H9 (cell line): ENCODE results near the gene ACTL8. TPM values are rescaled to one million over a fixed set of nuclear protein-coding genes. Genes with fewer than 3 reads are reported as not detected.

Source experiments
- DNase-seq: peaks from one replicate; pipeline ENCODE4 v3.0.0-alpha.2; 2017
- H2AFZ ChIP-seq: one replicate; pipeline ENCODE4 v1.6.1; 2013; ENCODE audit warnings: mild to moderate bottlenecking, low read length, control low read depth, moderate library complexity
- H2AK5ac ChIP-seq: 2 replicates; pipeline ENCODE4 v1.6.1; 2013; ENCODE audit warnings: low read length, control low read depth, mixed read lengths; ENCODE audit not compliant: insufficient read length
- H2BK120ac ChIP-seq: one replicate; pipeline ENCODE4 v1.6.1; 2013; ENCODE audit warnings: low read depth, mild to moderate bottlenecking, low read length, control low read depth, inconsistent platforms; ENCODE audit not compliant: poor library complexity, severe bottlenecking
- H2BK12ac ChIP-seq: 2 replicates; pipeline ENCODE4 v1.6.1; 2013; ENCODE audit warnings: low read length, control low read depth, mixed read lengths, low read depth; ENCODE audit not compliant: insufficient read length
- H2BK15ac ChIP-seq: 2 replicates; pipeline ENCODE4 v1.6.1; 2013; ENCODE audit warnings: low read depth, low read length, control low read depth
- H2BK20ac ChIP-seq: one replicate; pipeline ENCODE4 v1.6.1; 2013; ENCODE audit warnings: low read depth, mild to moderate bottlenecking, low read length, control low read depth, inconsistent platforms; ENCODE audit not compliant: poor library complexity, severe bottlenecking
- H2BK5ac ChIP-seq: 2 replicates; pipeline ENCODE4 v1.6.1; 2013; ENCODE audit warnings: low read length, control low read depth, mixed read lengths; ENCODE audit not compliant: insufficient read length
- H3K14ac ChIP-seq: 2 replicates; pipeline ENCODE4 v1.6.1; 2013; ENCODE audit warnings: low read length, control low read depth; ENCODE audit not compliant: insufficient read depth
- H3K18ac ChIP-seq: 2 replicates; pipeline ENCODE4 v1.6.1; 2013; ENCODE audit warnings: low read depth, mild to moderate bottlenecking, mixed read lengths, low read length, control low read depth; ENCODE audit not compliant: insufficient read length
- H3K23ac ChIP-seq: 2 replicates; pipeline ENCODE4 v1.6.1; 2013; ENCODE audit warnings: low read length, control low read depth, mixed read lengths, low read depth; ENCODE audit not compliant: insufficient read length
- H3K23me2 ChIP-seq: 2 replicates; pipeline ENCODE4 v1.6.1; 2013; ENCODE audit warnings: low read depth, mild to moderate bottlenecking, mixed read lengths, low read length, control low read depth; ENCODE audit not compliant: insufficient read length, poor library complexity, severe bottlenecking
- H3K27ac ChIP-seq: 2 replicates; pipeline ENCODE4 v1.5.1; 2013; ENCODE audit warnings: low read length, control low read depth, mixed read lengths, low read depth; ENCODE audit not compliant: insufficient read length
- H3K27me3 ChIP-seq: 2 replicates; pipeline ENCODE4 v1.6.1; 2013; ENCODE audit warnings: low read length, control low read depth, inconsistent platforms; ENCODE audit not compliant: insufficient read depth
- H3K4ac ChIP-seq: 2 replicates; pipeline ENCODE4 v1.6.1; 2013; ENCODE audit warnings: low read depth, mild to moderate bottlenecking, control low read depth, inconsistent platforms, low read length, moderate library complexity
- H3K4me1 ChIP-seq: 2 replicates; pipeline ENCODE4 v1.6.1; 2013; ENCODE audit warnings: low read length, control low read depth, inconsistent platforms; ENCODE audit not compliant: insufficient read depth
- H3K4me2 ChIP-seq: 2 replicates; pipeline ENCODE4 v1.6.1; 2013; ENCODE audit warnings: low read length, control low read depth, mixed read lengths; ENCODE audit not compliant: insufficient read length, insufficient read depth
- H3K56ac ChIP-seq: 2 replicates; pipeline ENCODE4 v1.6.1; 2013; ENCODE audit warnings: low read depth, mild to moderate bottlenecking, mixed read lengths, low read length, control low read depth; ENCODE audit not compliant: insufficient read length
- H3K79me1 ChIP-seq: 2 replicates; pipeline ENCODE4 v1.6.1; 2013; ENCODE audit warnings: low read depth, mild to moderate bottlenecking, moderate library complexity, low read length, control low read depth, inconsistent platforms; ENCODE audit not compliant: insufficient read depth, poor library complexity, severe bottlenecking
- H3K79me2 ChIP-seq: 2 replicates; pipeline ENCODE4 v1.6.1; 2013; ENCODE audit warnings: low read length, control low read depth, inconsistent platforms; ENCODE audit not compliant: insufficient read depth
- H3K9ac ChIP-seq: 2 replicates; pipeline ENCODE4 v1.6.1; 2013; ENCODE audit warnings: low read length, control low read depth, mixed read lengths; ENCODE audit not compliant: insufficient read length; ENCODE audit errors: extremely low read depth
- H3K9me3 ChIP-seq: one replicate; pipeline ENCODE4 v1.6.1; 2013; ENCODE audit warnings: low read depth, low read length, inconsistent platforms; ENCODE audit not compliant: control insufficient read depth
- H3T11ph ChIP-seq: one replicate; pipeline ENCODE4 v1.6.1; 2013; ENCODE audit warnings: mild to moderate bottlenecking, low read length, control low read depth, inconsistent platforms
- H4K20me1 ChIP-seq: one replicate; pipeline ENCODE4 v1.6.1; 2013; ENCODE audit not compliant: control insufficient read depth, insufficient read length, insufficient read depth
- H4K5ac ChIP-seq: 2 replicates; pipeline ENCODE4 v1.6.1; 2013; ENCODE audit warnings: low read depth, mild to moderate bottlenecking, mixed read lengths, low read length, control low read depth; ENCODE audit not compliant: insufficient read length
- H4K8ac ChIP-seq: replicated peaks from 2 replicates; pipeline ENCODE4 v1.6.1; 2013; ENCODE audit warnings: low read length, control low read depth, mixed read lengths, low read depth; ENCODE audit not compliant: insufficient read length
- H4K91ac ChIP-seq: 2 replicates; pipeline ENCODE4 v1.6.1; 2013; ENCODE audit warnings: low read depth, mild to moderate bottlenecking, moderate library complexity, mixed read lengths, low read length, control low read depth; ENCODE audit not compliant: insufficient read length
- H3K27ac Mint-ChIP-seq, 3 experiments: 2 replicates in 2 of 3; 3 replicates in 1 of 3; pipeline ENCODE4 v1.8.0; 2020 to 2021; ENCODE audit warnings: mixed read lengths in 3 of 3, mild to moderate bottlenecking in 1 of 3, moderate library complexity in 1 of 3
- H3K27me3 Mint-ChIP-seq: 2 replicates; pipeline ENCODE4 v1.8.0; 2021; ENCODE audit warnings: low read depth, mild to moderate bottlenecking, moderate library complexity, mixed read lengths
- H3K36me3 Mint-ChIP-seq, 3 experiments: 2 replicates in 2 of 3; 3 replicates in 1 of 3; pipeline ENCODE4 v1.8.0; 2020 to 2021; ENCODE audit warnings: low read depth in 3 of 3, mixed read lengths in 3 of 3; ENCODE audit not compliant: insufficient read depth in 1 of 3
- H3K4me1 Mint-ChIP-seq, 2 experiments: 2 replicates each; pipeline ENCODE4 v1.8.0; 2020; ENCODE audit warnings: mixed read lengths in 2 of 2
- H3K4me3 Mint-ChIP-seq, 2 experiments: 2 replicates in 1 of 2; 3 replicates in 1 of 2; pipeline ENCODE4 v1.8.0; 2020 to 2021; ENCODE audit warnings: mild to moderate bottlenecking in 2 of 2, mixed read lengths in 2 of 2, moderate library complexity in 1 of 2
- H3K9me3 Mint-ChIP-seq, 2 experiments: 2 replicates in 1 of 2; 3 replicates in 1 of 2; pipeline ENCODE4 v1.8.0; 2020; ENCODE audit warnings: mild to moderate bottlenecking in 2 of 2, mixed read lengths in 2 of 2, moderate library complexity in 1 of 2
- WGBS: extraction: QIAGEN DNeasy Blood & Tissue Kit; methylation state at CpG from one replicate; pipeline ENCODE4 v1.1.7; 2013; ENCODE audit warnings: missing lambda C conversion rate, low lambda C conversion rate, mixed read lengths; ENCODE audit not compliant: insufficient read length; ENCODE audit errors: extremely low coverage; 5-methylcytosine and 5-hydroxymethylcytosine counted together
- total RNA-seq: library from RNA; stranded (reverse); gene quantifications from 2 replicates; pipeline ENCODE4 v1.2.1, GENCODE V29; 2021
- TF ChIP-seq, protein P1 (sequence below): fragments of 200-600 bp; sonication (generic); conservative IDR thresholded peaks from 3 replicates; pipeline ENCODE4 v1.8.0; 2021; ENCODE audit warnings: antibody characterized with exemption, mild to moderate bottlenecking

ACTL8 gene
- total RNA-seq, 1 experiment from 2014 or later, result not detected

DNA sequence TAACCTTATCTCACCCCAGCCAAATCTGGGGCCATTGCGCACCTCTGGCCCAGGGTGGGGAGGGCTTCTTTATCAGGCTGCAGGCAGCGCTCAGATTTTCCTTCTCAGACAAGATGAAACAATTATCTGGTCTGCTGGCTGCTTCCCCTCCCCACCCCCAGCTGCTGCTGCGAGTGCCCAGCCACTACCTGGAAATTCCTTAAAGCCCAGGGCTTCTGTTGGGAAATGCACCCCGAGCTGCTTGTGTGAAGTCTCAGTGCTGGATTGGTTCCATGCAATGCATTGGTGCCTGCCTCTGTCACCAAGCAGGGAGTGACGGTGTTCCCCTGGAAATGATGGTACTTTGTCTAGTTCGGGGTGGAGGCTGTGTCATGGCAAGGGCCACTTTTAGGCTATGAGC is 18.5 kb upstream of the ACTL8 start:
- Histone ChIP-seq H2BK12ac (no peak overlapping the region), H4K8ac (peak overlapping the region; percentile 85), H3K9me3 (no peaks in the 10 kb centered on the region), H2AK5ac (no peak overlapping the region), H3K18ac (no peak overlapping the region), H3K79me2 (no peaks in the 10 kb centered on the region), H3K27ac (no peak overlapping the region), H3K23ac (no peak overlapping the region), H3K9ac (no peak overlapping the region), H4K91ac (no peak overlapping the region), H3K4ac (no peak overlapping the region), H3K27me3 (no peaks in the 10 kb centered on the region; the same call in 1 of the 2 replicates), H3T11ph (no peak overlapping the region), H2BK20ac (no peak overlapping the region), H2BK15ac (no peak overlapping the region), H4K20me1 (no peaks in the 10 kb centered on the region), H2BK120ac (no peak overlapping the region), H4K5ac (no peak overlapping the region), H2BK5ac (no peak overlapping the region), H3K79me1 (no peaks in the 10 kb centered on the region), H3K14ac (no peak overlapping the region), H3K4me1 (no peaks in the 10 kb centered on the region), H2AFZ (no peak overlapping the region), H3K23me2 (no peaks in the 10 kb centered on the region), H3K4me2 (no peak overlapping the region), H3K56ac (no peak overlapping the region)
- Mint-ChIP-seq H3K9me3 (no peaks in the 10 kb centered on the region), H3K4me3 (no peak overlapping the region), H3K36me3 (no peaks in the 10 kb centered on the region), H3K4me1 (peaks cover 13 to 36% of the 10 kb centered on the region in 2 experiments), H3K27me3 (no peaks in the 10 kb centered on the region; the same call in 1 of the 2 replicates), H3K27ac (no peak overlapping the region; a peak in 1 of 7 replicates)
- TF ChIP-seq, protein P1, sequence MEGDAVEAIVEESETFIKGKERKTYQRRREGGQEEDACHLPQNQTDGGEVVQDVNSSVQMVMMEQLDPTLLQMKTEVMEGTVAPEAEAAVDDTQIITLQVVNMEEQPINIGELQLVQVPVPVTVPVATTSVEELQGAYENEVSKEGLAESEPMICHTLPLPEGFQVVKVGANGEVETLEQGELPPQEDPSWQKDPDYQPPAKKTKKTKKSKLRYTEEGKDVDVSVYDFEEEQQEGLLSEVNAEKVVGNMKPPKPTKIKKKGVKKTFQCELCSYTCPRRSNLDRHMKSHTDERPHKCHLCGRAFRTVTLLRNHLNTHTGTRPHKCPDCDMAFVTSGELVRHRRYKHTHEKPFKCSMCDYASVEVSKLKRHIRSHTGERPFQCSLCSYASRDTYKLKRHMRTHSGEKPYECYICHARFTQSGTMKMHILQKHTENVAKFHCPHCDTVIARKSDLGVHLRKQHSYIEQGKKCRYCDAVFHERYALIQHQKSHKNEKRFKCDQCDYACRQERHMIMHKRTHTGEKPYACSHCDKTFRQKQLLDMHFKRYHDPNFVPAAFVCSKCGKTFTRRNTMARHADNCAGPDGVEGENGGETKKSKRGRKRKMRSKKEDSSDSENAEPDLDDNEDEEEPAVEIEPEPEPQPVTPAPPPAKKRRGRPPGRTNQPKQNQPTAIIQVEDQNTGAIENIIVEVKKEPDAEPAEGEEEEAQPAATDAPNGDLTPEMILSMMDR, result no peak
- WGBS, result no CpG with 5 or more reads among the region's 6 CpGs
- DNase-seq, result no peak
